Fibroblast of pulmonary artery (primary cell): Measurements from ENCODE around the gene KIF18B.

Source experiments
- DNase-seq: peaks from one replicate; pipeline ENCODE4 v3.0.0-alpha.2; 2010; ENCODE audit warnings: low read depth
- H3K4me3 ChIP-seq: replicated peaks from 2 replicates; pipeline ENCODE4 v1.5.1; 2011; ENCODE audit warnings: low read depth, mild to moderate bottlenecking, control low read depth, low read length, moderate library complexity
- TF ChIP-seq, protein P1 (sequence below): IDR thresholded peaks from 2 replicates; pipeline ENCODE4 v1.5.1; 2011; ENCODE audit warnings: mild to moderate bottlenecking, control low read depth, low read length, inconsistent platforms; ENCODE audit errors: missing control alignments

The KIF18B gene

DNA sequence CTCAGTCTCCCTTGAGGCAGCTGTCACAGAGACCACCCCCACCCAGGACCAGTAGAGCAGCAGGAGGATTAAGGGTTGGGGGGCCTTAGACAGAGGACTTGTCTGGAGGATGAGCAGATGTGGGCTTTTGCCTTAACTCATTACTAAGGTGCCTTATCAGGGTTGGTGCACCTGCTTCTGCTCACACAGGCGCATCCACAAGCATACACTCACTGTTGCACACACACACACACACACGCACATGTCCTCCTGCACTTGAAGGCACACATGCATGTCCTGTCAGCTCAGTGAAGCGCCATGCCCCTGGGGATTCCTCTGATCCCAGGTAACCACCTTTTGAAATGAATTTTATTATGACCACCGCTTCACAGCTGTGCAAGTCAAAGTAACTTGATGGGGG is 33.4 kb downstream of the KIF18B start:
- TF ChIP-seq, protein P1, sequence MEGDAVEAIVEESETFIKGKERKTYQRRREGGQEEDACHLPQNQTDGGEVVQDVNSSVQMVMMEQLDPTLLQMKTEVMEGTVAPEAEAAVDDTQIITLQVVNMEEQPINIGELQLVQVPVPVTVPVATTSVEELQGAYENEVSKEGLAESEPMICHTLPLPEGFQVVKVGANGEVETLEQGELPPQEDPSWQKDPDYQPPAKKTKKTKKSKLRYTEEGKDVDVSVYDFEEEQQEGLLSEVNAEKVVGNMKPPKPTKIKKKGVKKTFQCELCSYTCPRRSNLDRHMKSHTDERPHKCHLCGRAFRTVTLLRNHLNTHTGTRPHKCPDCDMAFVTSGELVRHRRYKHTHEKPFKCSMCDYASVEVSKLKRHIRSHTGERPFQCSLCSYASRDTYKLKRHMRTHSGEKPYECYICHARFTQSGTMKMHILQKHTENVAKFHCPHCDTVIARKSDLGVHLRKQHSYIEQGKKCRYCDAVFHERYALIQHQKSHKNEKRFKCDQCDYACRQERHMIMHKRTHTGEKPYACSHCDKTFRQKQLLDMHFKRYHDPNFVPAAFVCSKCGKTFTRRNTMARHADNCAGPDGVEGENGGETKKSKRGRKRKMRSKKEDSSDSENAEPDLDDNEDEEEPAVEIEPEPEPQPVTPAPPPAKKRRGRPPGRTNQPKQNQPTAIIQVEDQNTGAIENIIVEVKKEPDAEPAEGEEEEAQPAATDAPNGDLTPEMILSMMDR: no peak
- H3K4me3 ChIP-seq: no peak overlapping the region
- DNase-seq: no peak

DNA sequence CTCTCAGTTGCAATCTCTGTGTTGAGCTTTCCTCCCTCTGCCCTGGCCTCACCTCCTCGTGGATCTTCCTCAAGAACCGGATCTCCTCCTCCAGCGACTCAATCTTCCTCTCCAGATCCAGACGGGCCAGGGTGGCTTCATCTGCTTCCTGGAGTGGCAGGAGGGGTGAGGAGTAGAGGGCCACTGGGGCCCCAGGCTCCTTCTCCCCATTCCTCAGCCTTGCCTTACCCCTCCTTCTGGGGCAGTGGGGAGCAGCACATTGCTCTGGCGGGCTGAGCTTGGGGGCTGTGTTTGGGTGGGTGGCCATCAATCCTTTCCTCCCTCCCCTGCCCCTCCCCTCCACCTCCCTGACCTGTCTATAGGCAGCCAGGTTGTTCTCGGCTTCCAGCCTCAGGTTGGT is 33.9 kb downstream of the KIF18B start:
- DNase-seq: no peak
- TF ChIP-seq, protein P1: no peak
- H3K4me3 ChIP-seq: no peak overlapping the region

DNA sequence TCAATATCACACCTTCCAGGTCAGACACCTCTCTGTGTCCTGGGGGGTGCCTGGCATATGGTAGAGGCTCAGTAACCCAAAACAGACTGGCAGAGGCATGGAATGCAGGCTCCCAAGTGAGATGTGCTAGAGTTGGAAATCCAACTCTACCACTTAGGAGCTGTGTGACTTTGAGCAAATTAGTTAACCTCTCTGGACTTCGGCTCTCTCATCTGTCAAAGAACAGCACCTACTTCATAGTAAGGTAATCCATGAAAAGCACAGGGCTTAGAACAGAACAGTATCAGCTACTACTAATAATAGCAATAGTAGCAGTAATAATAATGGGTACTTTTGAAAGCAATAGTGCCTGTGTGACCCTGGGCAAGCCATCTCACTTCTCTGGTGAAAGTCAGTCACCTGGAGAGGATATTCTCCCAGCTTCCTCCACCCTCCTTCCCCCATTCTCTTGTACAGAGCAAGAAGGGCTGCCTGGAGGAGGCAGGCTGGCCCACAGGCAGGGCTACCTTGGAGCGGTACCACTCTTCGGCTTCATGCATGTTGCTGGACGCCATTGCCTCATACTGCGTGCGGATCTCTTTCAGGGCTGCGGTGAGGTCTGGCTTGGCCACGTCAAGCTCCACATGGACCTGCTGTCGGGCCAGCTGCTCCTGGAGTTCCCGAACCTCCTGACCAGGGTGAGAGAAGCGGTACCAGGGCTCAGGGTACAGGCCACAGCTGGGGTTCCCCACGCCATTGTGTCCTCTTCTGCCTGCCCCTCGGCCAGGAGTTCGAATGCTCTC is 34.6 kb downstream of the KIF18B start:
- TF ChIP-seq, protein P1: no peak
- H3K4me3 ChIP-seq: no peak overlapping the region
- DNase-seq: no peak

DNA sequence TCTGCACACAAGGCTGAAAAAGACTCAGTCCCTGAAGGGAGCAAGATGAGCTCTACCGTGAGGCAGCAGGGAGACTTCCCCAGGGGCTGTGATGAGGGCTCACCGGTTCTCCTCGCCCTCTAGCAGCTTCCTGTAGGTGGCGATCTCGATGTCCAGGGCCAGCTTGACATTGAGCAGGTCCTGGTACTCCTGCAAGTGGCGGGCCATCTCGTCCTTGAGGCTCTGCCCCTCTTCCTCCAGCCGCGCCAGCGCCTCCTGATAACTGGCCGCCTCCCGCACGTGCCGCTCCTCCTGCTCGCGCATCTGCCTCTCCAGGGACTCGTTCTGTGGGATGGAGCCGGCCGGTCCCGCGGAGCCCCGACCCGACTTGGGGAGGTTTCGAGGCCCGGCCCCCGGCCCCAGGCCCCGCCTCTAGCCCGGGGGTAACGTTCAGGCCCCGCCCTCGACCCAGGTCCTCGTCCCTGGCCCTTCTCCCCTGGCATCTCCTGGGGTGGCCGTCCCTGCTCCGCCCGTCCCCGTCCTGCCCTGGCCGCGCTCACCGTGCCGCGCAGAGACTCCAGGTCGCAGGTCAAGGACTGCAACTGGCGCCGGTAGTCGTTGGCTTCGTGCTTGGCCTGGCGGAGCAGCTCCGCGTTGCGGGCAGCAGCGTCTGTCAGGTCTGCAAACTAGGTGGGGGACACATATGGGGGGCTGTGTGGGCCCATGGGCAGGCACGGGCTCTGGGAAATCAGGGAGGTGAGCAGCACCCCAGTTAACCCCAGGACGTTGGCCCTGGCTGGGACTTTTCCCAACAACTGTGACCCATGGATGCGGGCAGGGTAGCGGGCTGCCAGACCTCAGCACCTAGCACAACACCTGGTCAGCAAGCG is 36.2 kb downstream of the KIF18B start:
- H3K4me3 ChIP-seq: no peak overlapping the region
- TF ChIP-seq, protein P1: peak; percentile 49
- DNase-seq: peak; percentile 48

DNA sequence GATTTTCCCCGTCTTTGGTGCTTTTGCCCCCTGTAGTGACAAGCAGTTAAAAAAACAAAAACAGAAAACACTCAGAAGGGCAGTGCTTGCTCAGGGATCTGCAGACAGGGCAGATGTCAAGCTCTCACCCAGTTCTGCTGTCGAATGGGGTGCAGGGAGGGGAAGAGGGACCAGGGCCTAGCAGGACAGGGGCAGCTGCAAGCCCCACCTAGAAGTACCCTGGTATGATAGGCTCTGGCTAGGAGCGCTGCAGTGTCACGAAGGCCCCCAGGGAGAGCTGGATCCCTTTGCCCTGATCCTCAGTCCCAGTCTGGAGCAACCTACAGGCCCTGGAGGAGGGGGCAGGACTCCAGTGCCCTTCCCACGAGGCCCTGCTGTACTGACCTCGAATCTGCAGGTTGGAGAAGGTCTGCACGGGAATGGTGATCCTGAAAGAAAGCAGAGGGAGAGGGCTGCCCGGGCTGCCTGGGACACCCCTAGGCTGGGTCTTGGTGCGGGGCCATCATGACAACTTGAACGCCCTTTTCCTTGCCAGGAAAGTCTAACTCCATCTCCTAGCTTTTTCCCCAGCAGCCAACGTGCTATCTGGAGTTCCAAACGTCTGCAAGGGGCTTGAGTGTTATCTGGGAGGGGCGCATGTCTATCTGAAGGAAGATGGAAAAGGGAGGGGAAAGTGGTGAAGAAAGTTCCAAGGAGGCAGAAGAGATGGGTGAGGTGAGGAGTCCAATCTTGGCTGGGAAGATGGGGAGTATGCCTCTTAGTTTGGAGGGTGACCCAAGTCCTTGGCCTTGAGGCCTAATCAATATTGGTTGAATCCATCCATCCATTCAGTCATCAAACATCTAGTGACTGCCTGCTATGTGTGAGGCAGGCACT is 37.1 kb downstream of the KIF18B start:
- DNase-seq: no peak
- TF ChIP-seq, protein P1: no peak
- no peak overlapping the region for H3K4me3 ChIP-seq

DNA sequence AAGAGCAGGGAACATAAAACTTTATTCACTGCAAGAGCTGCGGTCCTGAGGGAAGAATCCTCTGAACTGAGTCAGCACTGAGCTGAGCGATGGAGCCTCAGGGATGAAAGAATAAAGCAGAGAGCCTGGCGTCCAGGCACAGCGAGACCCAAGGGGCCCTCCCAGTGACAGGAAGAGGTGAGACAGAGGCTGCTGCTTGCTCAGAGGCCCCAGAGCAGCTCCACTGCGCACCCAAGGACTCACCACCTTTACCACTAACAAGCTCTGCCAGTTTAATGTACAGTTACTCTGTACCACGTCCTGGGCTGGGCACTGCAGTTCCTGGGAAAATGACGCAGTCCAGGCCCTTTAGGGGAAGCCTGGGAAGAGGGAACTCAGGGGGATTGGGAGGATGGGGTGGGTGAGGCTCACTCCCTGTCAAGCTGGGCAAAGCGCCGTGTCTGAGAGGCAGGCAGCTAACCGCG is 37.9 kb downstream of the KIF18B start:
- TF ChIP-seq, protein P1: no peak
- DNase-seq: peak; percentile 28
- no peak overlapping the region for H3K4me3 ChIP-seq
